ENCODE results near the gene KRTAP4-8. TPM values are rescaled to one million over a fixed set of nuclear protein-coding genes. Genes with fewer than 3 reads are reported as not detected.
"Not testable (repeated sequence)": the region's sequence is repeated elsewhere in the genome, so short reads cannot be mapped to it uniquely, and the experiment has no call there.

Gene KRTAP4-8
- total RNA-seq, 4 donors from 2014 or later: not detected

- Histone ChIP-seq H3K27me3 (peaks cover 0 to 5% (median 0%) of the 10 kb centered on the region in 4 donors), H3K36me3 (no peaks in the 10 kb centered on the region), H3K4me3 (no peak overlapping the region), H3K9me3 (no peaks in the 10 kb centered on the region), H3K4me1 (no peaks in the 10 kb centered on the region), H3K27ac (no peak overlapping the region)
- DNase-seq: no peak
- no peak for TF ChIP-seq POLR2A (IDR thresholded peaks at IDR 0.05)
- no peak for TF ChIP-seq CTCF (IDR thresholded peaks at IDR 0.05)
- intact Hi-C loops (cut with DNase I): no loop called here
- WGBS, 2 donors: 45 to 64% methylated on average over 2 of the region's 2 CpGs
Observed at GRCh38 chr17:41133880-41134735, 36.2 kb upstream of the KRTAP4-8 start.

- Histone ChIP-seq H3K36me3 (no peaks in the 10 kb centered on the region), H3K27me3 (peaks cover 0 to 5% (median 0%) of the 10 kb centered on the region in 4 donors), H3K9me3 (no peaks in the 10 kb centered on the region), H3K4me3 (no peak overlapping the region), H3K27ac (no peak overlapping the region), H3K4me1 (no peaks in the 10 kb centered on the region)
- 34 to 53% methylated on average over 3 of the region's 3 CpGs for WGBS, 2 donors
- TF ChIP-seq POLR2A (IDR thresholded peaks at IDR 0.05): no peak
- no peak for TF ChIP-seq CTCF (IDR thresholded peaks at IDR 0.05)
- intact Hi-C loops (cut with DNase I): no loop called here
- DNase-seq: no peak
Observed at GRCh38 chr17:41131979-41132378, 34.0 kb upstream of the KRTAP4-8 start.

GRCh38 chr17:41127371-41127770 lies 29.4 kb upstream of the KRTAP4-8 start:
- H3K4me3 ChIP-seq: no peak overlapping the region
- H3K9me3 ChIP-seq: no peaks in the 10 kb centered on the region
- TF ChIP-seq POLR2A (IDR thresholded peaks at IDR 0.05) (no peak), CTCF (IDR thresholded peaks at IDR 0.05) (no peak)
- no peaks in the 10 kb centered on the region for H3K4me1 ChIP-seq
- peaks cover 0 to 13% (median 0%) of the 10 kb centered on the region in 4 donors for H3K27me3 ChIP-seq
- H3K36me3 ChIP-seq: no peaks in the 10 kb centered on the region
- intact Hi-C loops (cut with DNase I): no loop called here
- WGBS, 2 donors: 35 to 55% methylated on average over 1 of the region's 1 CpG
- no peak for DNase-seq
- no peak overlapping the region for H3K27ac ChIP-seq

GRCh38 chr17:41126412-41126811 lies 28.5 kb upstream of the KRTAP4-8 start:
- Histone ChIP-seq H3K27me3 (peaks cover 0 to 18% (median 0%) of the 10 kb centered on the region in 4 donors), H3K9me3 (no peaks in the 10 kb centered on the region), H3K4me3 (no peak overlapping the region), H3K27ac (no peak overlapping the region), H3K4me1 (no peaks in the 10 kb centered on the region), H3K36me3 (no peaks in the 10 kb centered on the region)
- TF ChIP-seq POLR2A (IDR thresholded peaks at IDR 0.05): no peak
- no peak for TF ChIP-seq CTCF (IDR thresholded peaks at IDR 0.05)
- DNase-seq: no peak
- 88 to 94% methylated on average over 3 of the region's 3 CpGs for WGBS, 2 donors
- intact Hi-C loops (cut with DNase I): no loop called here

- 91 to 97% methylated on average over 2 of the region's 2 CpGs for WGBS, 2 donors
- no peak for DNase-seq
- no peak for TF ChIP-seq POLR2A (IDR thresholded peaks at IDR 0.05)
- TF ChIP-seq CTCF (IDR thresholded peaks at IDR 0.05): no peak
- Histone ChIP-seq H3K9me3 (no peaks in the 10 kb centered on the region), H3K36me3 (no peaks in the 10 kb centered on the region), H3K27ac (no peak overlapping the region), H3K27me3 (peaks cover 0 to 15% (median 0%) of the 10 kb centered on the region in 4 donors), H3K4me1 (no peaks in the 10 kb centered on the region), H3K4me3 (no peak overlapping the region)
- intact Hi-C loops (cut with DNase I): no loop called here
Observed at GRCh38 chr17:41125064-41125463, 27.1 kb upstream of the KRTAP4-8 start.

GRCh38 chr17:41123991-41124371 lies 26.0 kb upstream of the KRTAP4-8 start, which contains the start of gene KRTAP4-12:
KRTAP4-12 (minus strand) TSS chr17:41124182; CDS start chr17:41124122, 60 bp downstream.
- H3K9me3 ChIP-seq; intact Hi-C loops (cut with DNase I); H3K4me3 ChIP-seq; H3K27ac ChIP-seq; H3K36me3 ChIP-seq; DNase-seq; H3K4me1 ChIP-seq: not testable (repeated sequence)
- 80 to 100% methylated on average over 1 to 2 of the region's 3 CpGs for WGBS, 2 donors
- peaks cover 0 to 15% (median 0%) of the 10 kb centered on the region in 4 donors for H3K27me3 ChIP-seq

- H3K4me3 ChIP-seq; H3K27ac ChIP-seq; H3K36me3 ChIP-seq; H3K4me1 ChIP-seq; H3K9me3 ChIP-seq; DNase-seq; intact Hi-C loops (cut with DNase I): not testable (repeated sequence)
- H3K27me3 ChIP-seq: peaks cover 0 to 15% (median 0%) of the 10 kb centered on the region in 4 donors
- 87 to 89% methylated on average over 8 of the region's 12 CpGs for WGBS, 2 donors
Observed at GRCh38 chr17:41123292-41123990, 25.5 kb upstream of the KRTAP4-8 start.
